GM04504 (cell line): ENCODE results near the gene CFAP65.

Experiments
- DNase-seq: peaks from one replicate; pipeline ENCODE4 v3.0.0-alpha.2; 2012; ENCODE audit warnings: low read depth

The CFAP65 gene

GRCh38 chr2:219030177-219030940, 11.0 kb downstream of the CFAP65 start:
- no peak for DNase-seq

GRCh38 chr2:219029829-219030165, 11.5 kb downstream of the CFAP65 start:
- DNase-seq: peak; percentile 42

- DNase-seq: no peak
Measured at GRCh38 chr2:219028996-219029828, 12.1 kb downstream of the CFAP65 start.

GRCh38 chr2:219028141-219028540, 13.2 kb downstream of the CFAP65 start:
- DNase-seq: no peak

- DNase-seq: no peak
Measured at GRCh38 chr2:219027511-219028055, 13.7 kb downstream of the CFAP65 start.

GRCh38 chr2:219026946-219027345, 14.4 kb downstream of the CFAP65 start:
- no peak for DNase-seq

- DNase-seq: no peak
Measured at GRCh38 chr2:219025637-219026585, 15.4 kb downstream of the CFAP65 start.

- no peak for DNase-seq
Measured at GRCh38 chr2:219024059-219024458, 17.3 kb downstream of the CFAP65 start.

- no peak for DNase-seq
Measured at GRCh38 chr2:219023045-219023605, 18.2 kb downstream of the CFAP65 start.

GRCh38 chr2:219022616-219023015, 18.7 kb downstream of the CFAP65 start:
- DNase-seq: no peak

- no peak for DNase-seq
Measured at GRCh38 chr2:219022041-219022440, 19.3 kb downstream of the CFAP65 start.

- DNase-seq: no peak
Measured at GRCh38 chr2:219021591-219021990, 19.7 kb downstream of the CFAP65 start.

GRCh38 chr2:219020604-219021365, 20.5 kb downstream of the CFAP65 start:
- no peak for DNase-seq

- no peak for DNase-seq
Measured at GRCh38 chr2:219019436-219019835, 21.9 kb downstream of the CFAP65 start.

GRCh38 chr2:219018726-219019125, 22.6 kb downstream of the CFAP65 start:
- DNase-seq: no peak

GRCh38 chr2:219018286-219018685, 23.0 kb downstream of the CFAP65 start:
- no peak for DNase-seq

GRCh38 chr2:219017201-219017931, 23.9 kb downstream of the CFAP65 start:
- DNase-seq: no peak

- DNase-seq: no peak
Measured at GRCh38 chr2:219016721-219017120, 24.6 kb downstream of the CFAP65 start.

- DNase-seq: no peak
Measured at GRCh38 chr2:219010873-219011272, 30.4 kb downstream of the CFAP65 start.

- no peak for DNase-seq
Measured at GRCh38 chr2:219010162-219010756, 31.1 kb downstream of the CFAP65 start.
